Lower leg skin (tissue), 3 donors: ENCODE data around the gene CDC25C.

Experiments used
- CTCF ChIP-seq, 3 donors: fragments of 450-650 bp; IDR thresholded peaks; one replicate each; pipeline ENCODE4 v1.5.1; 2016; ENCODE audit warnings: antibody characterized with exemption in 3 of 3, mild to moderate bottlenecking in 3 of 3, moderate library complexity in 2 of 3
- POLR2A ChIP-seq, 2 donors: fragments of 450-650 bp; IDR thresholded peaks; one replicate each; pipeline ENCODE4 v1.6.1; 2016 to 2017; ENCODE audit warnings: antibody characterized with exemption in 2 of 2, mild to moderate bottlenecking in 1 of 2, moderate library complexity in 1 of 2

GRCh38 chr5:138351056-138351455 is 19.5 kb upstream of the CDC25C start:
- TF ChIP-seq CTCF (IDR thresholded peaks at IDR 0.05) = no peak
- no peak for TF ChIP-seq POLR2A (IDR thresholded peaks at IDR 0.05)
